ENCODE data around the gene LCT.

DNA sequence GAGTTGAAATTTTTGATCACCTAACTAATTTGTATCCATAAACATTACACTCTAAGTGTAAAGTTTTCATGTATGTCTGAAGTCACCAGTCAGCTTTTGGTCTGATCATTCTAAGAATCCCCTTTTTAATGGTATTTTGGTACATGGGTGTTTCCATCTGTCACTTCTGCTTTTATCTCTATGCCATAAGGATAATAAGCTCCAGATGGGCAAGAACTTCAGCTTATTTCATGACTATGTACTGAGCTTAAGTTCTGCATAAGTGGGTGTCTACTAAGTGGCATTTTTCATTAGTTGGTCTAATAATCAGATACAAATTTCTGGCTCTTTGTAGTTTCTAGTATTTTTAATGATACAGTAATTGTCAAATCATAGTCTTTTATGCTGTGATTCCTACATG, 75.0 kb downstream of the LCT start:
- TF ChIP-seq, protein P1, sequence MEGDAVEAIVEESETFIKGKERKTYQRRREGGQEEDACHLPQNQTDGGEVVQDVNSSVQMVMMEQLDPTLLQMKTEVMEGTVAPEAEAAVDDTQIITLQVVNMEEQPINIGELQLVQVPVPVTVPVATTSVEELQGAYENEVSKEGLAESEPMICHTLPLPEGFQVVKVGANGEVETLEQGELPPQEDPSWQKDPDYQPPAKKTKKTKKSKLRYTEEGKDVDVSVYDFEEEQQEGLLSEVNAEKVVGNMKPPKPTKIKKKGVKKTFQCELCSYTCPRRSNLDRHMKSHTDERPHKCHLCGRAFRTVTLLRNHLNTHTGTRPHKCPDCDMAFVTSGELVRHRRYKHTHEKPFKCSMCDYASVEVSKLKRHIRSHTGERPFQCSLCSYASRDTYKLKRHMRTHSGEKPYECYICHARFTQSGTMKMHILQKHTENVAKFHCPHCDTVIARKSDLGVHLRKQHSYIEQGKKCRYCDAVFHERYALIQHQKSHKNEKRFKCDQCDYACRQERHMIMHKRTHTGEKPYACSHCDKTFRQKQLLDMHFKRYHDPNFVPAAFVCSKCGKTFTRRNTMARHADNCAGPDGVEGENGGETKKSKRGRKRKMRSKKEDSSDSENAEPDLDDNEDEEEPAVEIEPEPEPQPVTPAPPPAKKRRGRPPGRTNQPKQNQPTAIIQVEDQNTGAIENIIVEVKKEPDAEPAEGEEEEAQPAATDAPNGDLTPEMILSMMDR (IDR thresholded peaks at IDR 0.05; ENCODE audit: low read depth, low read length) = no peak
- no peak for TF ChIP-seq EZH2phosphoT487 (IDR thresholded peaks at IDR 0.05; ENCODE audit: low read depth)
